ENCODE results near the gene PIWIL1. TPM values are rescaled to one million over a fixed set of nuclear protein-coding genes. Genes with fewer than 3 reads are reported as not detected.

The PIWIL1 gene
- total RNA-seq, 4 donors from 2014 or later: not detected

DNA sequence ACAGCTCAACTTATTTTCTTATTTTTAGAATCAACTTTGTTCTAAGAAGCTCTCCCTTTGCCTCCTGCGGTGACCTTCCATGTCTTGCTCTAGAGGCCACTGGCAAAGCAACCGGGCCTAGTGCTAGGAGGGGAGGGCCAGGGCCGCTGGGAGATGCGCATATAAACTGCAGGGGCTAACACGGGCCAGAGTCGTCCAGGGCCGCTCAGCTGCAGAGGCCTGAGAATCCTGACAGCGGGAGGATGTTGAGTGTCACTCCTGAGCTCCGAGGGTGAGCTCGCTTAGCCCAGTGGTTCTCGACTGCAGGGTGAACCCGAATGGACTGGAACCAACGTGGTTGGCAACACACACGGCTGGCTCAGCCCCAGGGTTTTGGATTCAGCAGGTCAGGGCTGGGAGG lies 6.5 kb upstream of the PIWIL1 start:
- H3K4me1 ChIP-seq: no peaks in the 10 kb centered on the region
- no peaks in the 10 kb centered on the region for H3K9me3 ChIP-seq
- no peaks in the 10 kb centered on the region for H3K27me3 ChIP-seq
- no peak overlapping the region for H3K4me3 ChIP-seq
- H3K27ac ChIP-seq: no peak overlapping the region
- no peak for TF ChIP-seq POLR2A (IDR thresholded peaks at IDR 0.05)
- TF ChIP-seq, protein P1, sequence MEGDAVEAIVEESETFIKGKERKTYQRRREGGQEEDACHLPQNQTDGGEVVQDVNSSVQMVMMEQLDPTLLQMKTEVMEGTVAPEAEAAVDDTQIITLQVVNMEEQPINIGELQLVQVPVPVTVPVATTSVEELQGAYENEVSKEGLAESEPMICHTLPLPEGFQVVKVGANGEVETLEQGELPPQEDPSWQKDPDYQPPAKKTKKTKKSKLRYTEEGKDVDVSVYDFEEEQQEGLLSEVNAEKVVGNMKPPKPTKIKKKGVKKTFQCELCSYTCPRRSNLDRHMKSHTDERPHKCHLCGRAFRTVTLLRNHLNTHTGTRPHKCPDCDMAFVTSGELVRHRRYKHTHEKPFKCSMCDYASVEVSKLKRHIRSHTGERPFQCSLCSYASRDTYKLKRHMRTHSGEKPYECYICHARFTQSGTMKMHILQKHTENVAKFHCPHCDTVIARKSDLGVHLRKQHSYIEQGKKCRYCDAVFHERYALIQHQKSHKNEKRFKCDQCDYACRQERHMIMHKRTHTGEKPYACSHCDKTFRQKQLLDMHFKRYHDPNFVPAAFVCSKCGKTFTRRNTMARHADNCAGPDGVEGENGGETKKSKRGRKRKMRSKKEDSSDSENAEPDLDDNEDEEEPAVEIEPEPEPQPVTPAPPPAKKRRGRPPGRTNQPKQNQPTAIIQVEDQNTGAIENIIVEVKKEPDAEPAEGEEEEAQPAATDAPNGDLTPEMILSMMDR (IDR thresholded peaks at IDR 0.05): no peak
- no peaks in the 10 kb centered on the region for H3K36me3 ChIP-seq
- no peak for DNase-seq

DNA sequence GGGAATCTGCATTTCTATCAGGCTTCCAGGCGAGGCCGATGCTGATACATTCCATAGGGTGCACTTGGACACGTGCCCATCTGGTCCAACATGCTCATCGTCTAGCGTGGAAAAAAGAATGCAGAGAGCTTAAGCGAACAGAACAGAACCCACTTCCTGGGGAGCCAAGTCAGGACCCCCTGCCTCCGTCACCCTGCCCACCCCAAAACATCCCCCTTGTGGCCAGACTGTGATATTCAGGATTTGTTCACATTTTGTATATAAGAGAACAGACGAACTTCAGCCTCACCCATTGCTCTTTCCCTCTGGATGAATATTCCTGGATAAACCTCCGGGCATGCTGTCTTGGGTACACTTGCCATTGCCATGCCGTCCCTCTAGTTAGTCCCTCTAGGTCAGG lies 4.3 kb upstream of the PIWIL1 start:
- TF ChIP-seq, protein P1 (IDR thresholded peaks at IDR 0.05): no peak
- TF ChIP-seq POLR2A (IDR thresholded peaks at IDR 0.05): no peak
- no peaks in the 10 kb centered on the region for H3K27me3 ChIP-seq

DNA sequence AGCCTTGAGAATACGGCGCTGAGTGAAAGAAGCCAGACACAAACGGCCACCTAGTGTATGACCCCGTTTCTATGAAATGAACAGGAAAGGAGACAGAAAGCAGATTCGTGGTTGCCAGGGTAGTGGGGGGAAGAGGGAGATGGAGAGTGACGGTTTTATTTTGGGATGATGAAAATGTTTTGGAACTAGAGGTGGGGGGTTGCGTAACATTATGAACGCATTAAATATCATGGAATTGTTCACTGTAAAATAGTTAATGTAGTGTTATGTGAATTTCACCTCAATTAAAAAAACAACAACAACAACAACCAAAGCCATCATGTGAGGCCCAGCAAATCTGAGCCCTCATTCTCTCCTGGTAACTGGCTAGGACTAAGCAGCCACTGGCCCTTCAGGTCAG lies 3.3 kb upstream of the PIWIL1 start:
- H3K27me3 ChIP-seq: peaks cover 0 to 1% of the 10 kb centered on the region in 2 donors
- H3K4me3 ChIP-seq: no peak overlapping the region
- no peak for DNase-seq

More for the DNA sequence above, 4.3 kb upstream of the PIWIL1 start:
- Histone ChIP-seq H3K4me3 (no peak overlapping the region), H3K27ac (no peak overlapping the region), H3K36me3 (no peaks in the 10 kb centered on the region), H3K9me3 (no peaks in the 10 kb centered on the region), H3K4me1 (no peaks in the 10 kb centered on the region)
- no peak for DNase-seq

DNA sequence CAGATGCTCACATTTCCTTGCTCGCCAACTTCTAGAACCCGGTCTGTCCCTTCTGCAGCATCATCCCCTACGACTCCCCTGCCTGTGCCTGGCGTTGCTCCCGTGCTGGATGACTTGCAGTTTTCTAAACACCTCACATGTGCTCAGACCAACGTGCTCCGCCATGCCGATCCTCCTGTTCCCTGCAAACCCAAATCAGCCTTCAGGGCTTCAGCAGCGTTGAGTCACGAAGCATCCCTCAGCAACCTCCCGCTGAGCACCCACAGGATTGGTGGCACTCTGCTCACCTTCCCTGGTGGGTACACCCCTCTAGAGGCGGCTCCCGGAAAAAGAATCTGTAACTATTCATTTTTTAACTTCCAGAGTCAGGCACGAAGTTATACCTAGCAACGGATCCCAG lies 2.8 kb upstream of the PIWIL1 start:
- no peaks in the 10 kb centered on the region for H3K9me3 ChIP-seq
- peaks cover 0 to 4% of the 10 kb centered on the region in 2 donors for H3K27me3 ChIP-seq
- no peak for DNase-seq
- no peak overlapping the region for H3K27ac ChIP-seq
- TF ChIP-seq, protein P1 (IDR thresholded peaks at IDR 0.05): no peak
- TF ChIP-seq POLR2A (IDR thresholded peaks at IDR 0.05): no peak
- no peaks in the 10 kb centered on the region for H3K36me3 ChIP-seq
- no peaks in the 10 kb centered on the region for H3K4me1 ChIP-seq
- H3K4me3 ChIP-seq: no peak overlapping the region

More for the DNA sequence above, 3.3 kb upstream of the PIWIL1 start:
- no peak overlapping the region for H3K27ac ChIP-seq
- H3K9me3 ChIP-seq: no peaks in the 10 kb centered on the region
- TF ChIP-seq POLR2A (IDR thresholded peaks at IDR 0.05): no peak
- TF ChIP-seq, protein P1 (IDR thresholded peaks at IDR 0.05): no peak
- H3K4me1 ChIP-seq: no peaks in the 10 kb centered on the region
- H3K36me3 ChIP-seq: no peaks in the 10 kb centered on the region

DNA sequence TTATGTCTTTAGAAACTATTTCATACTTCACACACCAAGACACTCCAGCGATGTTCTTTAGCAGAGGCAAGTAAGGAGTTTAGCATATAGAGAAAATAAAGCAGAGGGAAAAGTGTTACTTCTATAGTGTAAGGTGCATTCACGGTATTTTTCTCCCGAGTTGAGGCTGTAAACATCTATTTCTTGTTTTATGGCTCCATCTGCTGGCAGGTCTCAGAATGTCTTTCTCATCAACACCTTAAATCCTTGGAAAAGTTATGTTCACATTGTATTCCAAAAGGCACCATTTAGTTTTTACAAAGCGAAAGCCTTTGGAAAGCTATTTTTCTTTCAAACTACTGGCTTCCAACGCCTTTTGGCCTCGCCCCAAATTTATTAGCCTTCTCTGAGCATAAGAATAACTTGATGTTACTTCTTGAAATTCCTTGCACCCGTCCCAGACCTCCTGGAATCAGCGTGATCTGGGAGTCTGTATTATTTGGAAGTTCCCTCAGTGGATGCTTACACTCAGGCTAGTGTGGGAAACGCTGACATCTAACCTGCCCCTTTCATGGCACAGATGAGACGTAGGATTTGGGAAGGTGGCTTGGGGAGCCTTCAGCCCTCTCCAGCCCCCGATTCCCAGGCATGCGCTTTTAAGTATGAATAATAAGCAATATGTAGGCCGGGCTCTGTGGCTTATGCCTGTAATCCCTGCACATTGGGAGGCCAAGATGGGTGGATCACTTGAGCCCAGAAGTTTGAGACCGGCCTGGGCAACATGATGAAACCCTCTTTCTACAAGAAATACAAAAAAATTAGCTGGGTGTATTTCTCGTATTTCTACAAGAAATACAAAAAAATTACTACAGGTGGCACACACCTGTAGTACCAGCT lies 1.9 kb upstream of the PIWIL1 start:
- peak in 1 of 3 donors; percentile 54 for DNase-seq
- no peaks in the 10 kb centered on the region for H3K36me3 ChIP-seq
- H3K4me3 ChIP-seq: no peak overlapping the region
- no peak for TF ChIP-seq POLR2A (IDR thresholded peaks at IDR 0.05)
- TF ChIP-seq, protein P1 (IDR thresholded peaks at IDR 0.05): peak; percentile 9 to 71 (median 52)
- no peak overlapping the region for H3K27ac ChIP-seq
- H3K27me3 ChIP-seq: peaks cover 0 to 4% of the 10 kb centered on the region in 2 donors
- H3K9me3 ChIP-seq: no peaks in the 10 kb centered on the region
- H3K4me1 ChIP-seq: no peaks in the 10 kb centered on the region
